Measurements from ENCODE around the gene CYP46A1.
A peak's percentile ranks its signal among the peaks of the same experiment; 100 is the strongest.
"Not testable (repeated sequence)": the region's sequence is repeated elsewhere in the genome, so short reads cannot be mapped to it uniquely, and the experiment has no call there.

The CYP46A1 gene

DNA sequence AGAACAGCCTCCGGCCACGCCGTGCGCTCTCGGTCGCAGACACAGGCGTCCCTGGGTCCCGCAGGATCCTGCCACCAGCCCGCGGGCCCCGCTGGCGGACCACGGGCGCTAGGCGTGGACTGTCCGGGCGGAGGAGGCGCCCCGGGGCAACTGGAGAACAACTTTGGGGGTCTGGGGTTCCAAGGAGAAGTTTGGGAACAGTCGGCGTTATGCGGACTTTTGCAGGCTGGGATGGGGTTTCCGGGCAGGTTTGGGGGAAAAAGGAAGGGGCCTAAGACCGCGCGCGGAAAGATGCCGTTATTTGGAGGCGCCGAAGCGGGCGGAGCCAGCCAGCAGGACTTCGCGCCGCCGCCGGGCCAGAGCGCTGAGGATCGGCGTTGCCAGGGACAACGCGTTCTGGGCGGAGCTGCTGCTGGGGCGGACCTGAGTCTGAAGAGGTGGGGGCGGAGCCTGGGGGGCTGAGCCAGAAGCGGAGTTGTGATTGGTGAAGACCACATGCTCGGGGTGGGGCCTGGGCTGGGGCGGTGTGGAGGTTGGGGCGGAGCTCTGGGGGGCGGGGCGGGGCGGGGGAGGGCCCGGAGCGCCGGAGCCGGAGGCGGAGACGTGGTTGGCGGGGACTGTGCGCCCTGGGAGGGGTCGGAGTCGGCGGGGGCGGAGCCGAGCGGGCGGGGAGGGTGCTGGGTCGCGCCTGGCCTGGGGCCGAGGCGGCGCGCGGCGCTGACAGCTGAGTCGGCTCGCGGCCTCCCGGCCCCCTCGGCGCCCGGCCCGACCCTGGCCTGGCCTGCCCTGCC lies at the start of gene CYP46A1:
CYP46A1 (plus strand) TSS at position 680 of the 791 bp plus-strand sequence. CDS start 120 bp downstream, outside the sequence.
- peak; percentile 98 to 99 for DNase-seq (ENCODE audit: extremely low read depth in 1 of 2, low read depth in 1 of 2)

- no peak for DNase-seq (ENCODE audit: extremely low read depth in 1 of 2, low read depth in 1 of 2)
These were observed 49.7 kb upstream of the CYP46A1 start for GRCh38 chr14:99634443-99634842.

DNA sequence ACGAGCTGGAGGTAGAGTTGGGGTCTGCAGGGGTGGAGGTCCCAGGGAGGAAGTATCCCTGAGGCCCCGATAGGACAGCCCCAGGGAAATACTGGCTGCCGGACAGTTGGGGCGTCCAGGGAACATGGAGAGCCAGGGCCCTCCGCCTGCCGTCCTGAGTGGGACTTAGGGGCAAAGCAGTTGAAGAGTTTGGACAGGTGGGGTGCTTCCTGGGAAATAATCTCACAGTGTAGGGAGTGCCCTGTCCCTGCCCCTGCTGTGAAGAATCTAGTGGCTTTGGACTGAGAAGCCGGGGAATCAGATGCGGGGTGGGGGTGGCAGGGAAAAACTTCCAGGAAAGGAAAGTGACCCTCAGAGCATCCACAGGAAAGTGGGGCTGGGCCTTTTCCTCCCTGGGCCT lies 49.0 kb upstream of the CYP46A1 start:
- DNase-seq (ENCODE audit: extremely low read depth in 1 of 2, low read depth in 1 of 2): no peak

DNA sequence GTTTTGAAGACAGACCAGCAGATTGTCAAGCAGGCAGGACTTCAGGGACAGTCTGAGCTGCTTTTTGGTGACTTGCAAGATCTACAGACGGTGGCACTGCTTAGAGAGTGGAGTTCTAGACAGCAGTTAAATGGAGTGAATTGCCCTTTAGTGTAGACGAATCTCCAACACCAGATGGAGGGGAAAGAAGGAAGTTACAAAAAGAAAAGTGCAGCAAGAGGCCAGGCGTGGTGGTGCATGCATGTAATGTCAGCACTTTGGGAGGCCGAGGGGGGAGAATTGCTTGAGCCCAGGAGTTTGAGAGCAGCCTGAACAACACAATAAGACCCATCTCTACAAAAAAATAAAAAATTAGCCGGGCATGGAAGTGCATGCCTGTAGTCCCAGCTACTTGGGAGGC lies 47.6 kb upstream of the CYP46A1 start:
- no peak for DNase-seq (ENCODE audit: extremely low read depth in 1 of 2, low read depth in 1 of 2)

DNA sequence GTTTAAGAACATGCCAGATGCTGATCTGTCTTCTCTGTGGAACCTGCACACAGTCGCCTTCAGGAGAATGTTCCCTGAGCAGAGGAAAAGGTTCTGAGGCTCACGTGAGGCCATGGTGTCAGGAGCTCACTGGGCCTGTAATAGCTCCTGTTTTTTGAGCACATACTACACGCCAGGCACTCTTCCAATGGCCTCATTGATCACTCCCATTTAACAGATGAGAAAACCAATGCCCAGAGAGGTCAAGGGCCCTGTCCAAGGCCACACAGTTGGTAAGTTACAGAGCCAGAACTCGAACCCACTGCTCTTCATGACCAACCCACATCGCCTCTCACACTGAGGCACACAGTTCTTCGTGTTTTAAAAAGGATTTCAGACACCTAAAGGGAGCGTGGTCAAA lies 46.5 kb upstream of the CYP46A1 start:
- DNase-seq (ENCODE audit: extremely low read depth in 1 of 2, low read depth in 1 of 2): no peak

- not testable (repeated sequence) for DNase-seq (ENCODE audit: extremely low read depth in 1 of 2, low read depth in 1 of 2)
These were observed 41.3 kb upstream of the CYP46A1 start for GRCh38 chr14:99642771-99643170.

GRCh38 chr14:99643343-99643742 lies 40.8 kb upstream of the CYP46A1 start:
- DNase-seq (ENCODE audit: extremely low read depth in 1 of 2, low read depth in 1 of 2): no peak

- DNase-seq (ENCODE audit: extremely low read depth in 1 of 2, low read depth in 1 of 2): no peak
These were observed 40.0 kb upstream of the CYP46A1 start for GRCh38 chr14:99644035-99644587.

DNA sequence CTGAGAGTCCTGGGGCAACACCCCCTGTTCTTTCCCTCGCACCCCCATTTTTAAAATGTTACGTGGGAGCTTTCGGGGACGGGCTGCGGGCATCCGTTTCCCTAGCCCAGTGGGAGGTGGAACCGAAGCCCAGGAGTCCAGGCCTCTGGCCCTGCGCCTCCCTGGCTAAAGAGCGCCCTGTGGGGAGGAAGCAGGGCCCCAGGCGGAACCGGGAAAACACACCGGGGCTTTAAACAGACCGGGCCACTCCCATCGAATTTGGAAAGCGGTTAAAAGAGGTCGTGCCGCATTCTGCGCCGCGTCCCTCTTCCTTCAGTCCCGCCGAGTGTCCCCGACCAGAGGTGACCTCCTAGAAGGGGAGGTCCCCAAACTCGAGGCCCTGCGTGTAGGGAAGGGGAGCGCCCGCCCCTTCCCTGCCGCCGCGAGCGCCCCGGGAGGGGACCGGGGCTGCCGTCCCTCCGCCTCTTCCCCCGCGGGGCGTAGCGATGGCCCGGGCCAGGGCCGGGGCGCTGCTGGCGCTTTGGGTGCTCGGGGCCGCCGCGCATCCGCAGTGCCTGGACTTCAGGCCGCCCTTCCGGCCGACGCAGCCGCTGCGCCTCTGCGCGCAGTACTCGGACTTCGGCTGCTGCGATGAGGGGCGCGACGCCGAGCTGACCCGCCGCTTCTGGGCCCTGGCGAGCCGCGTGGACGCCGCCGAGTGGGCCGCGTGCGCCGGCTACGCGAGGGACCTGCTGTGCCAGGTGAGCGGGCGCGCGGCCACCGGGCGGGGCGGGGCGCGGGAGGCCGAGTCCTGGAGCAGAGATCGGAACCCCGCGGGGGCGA lies 39.2 kb upstream of the CYP46A1 start, which contains the start of gene HHIPL1:
HHIPL1 (plus strand) TSS at position 407 of the 822 bp plus-strand sequence; CDS start at position 486, 79 bp downstream.
- no peak for DNase-seq (ENCODE audit: extremely low read depth in 1 of 2, low read depth in 1 of 2)

DNA sequence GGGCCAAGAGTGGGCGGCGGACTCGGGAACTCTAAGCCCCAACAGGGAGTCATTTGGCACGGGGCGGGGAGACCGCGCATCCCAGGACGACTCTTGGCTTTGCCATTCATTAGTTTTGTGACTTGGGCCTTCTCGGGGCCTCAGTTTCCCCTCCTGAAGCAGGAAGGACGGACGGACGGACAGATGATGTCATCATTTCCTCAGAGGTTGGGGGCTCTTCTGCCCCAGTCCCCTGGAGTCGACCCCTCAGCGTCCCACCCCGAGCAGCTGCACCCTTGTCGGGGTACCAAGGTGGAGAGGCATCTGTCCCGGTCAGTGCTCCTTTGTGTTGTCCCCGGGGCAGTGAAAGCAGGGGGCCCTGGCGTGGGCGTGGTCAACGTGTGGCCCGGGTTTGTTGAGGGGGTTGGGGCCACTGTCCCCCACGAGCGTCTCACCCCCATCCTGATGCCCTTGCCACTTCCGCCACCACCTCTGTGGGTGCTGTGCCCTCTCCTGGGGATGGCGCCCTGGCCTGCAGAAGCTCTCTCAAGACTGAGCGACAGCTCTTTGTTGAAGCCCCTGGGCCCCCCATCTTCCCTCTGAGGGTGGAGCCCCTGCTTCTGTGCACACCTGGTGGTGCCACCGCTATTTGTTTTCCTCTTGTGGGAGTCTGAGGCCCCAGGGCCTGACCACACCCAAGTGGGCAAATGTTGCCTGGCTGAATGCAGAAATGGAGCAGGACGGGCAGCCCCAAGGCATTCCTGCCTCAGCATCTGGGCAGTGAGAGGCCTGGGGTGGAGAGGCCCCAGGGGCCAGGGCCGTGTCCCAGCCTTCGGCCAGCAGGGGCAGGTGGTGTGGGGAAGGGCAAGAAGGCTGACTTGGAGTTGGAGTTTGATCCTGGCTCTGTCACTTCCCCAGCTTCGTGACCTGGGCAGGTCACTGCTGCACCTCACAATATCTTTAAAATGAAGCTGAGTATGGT lies 38.3 kb upstream of the CYP46A1 start:
- DNase-seq (ENCODE audit: extremely low read depth in 1 of 2, low read depth in 1 of 2): no peak

DNA sequence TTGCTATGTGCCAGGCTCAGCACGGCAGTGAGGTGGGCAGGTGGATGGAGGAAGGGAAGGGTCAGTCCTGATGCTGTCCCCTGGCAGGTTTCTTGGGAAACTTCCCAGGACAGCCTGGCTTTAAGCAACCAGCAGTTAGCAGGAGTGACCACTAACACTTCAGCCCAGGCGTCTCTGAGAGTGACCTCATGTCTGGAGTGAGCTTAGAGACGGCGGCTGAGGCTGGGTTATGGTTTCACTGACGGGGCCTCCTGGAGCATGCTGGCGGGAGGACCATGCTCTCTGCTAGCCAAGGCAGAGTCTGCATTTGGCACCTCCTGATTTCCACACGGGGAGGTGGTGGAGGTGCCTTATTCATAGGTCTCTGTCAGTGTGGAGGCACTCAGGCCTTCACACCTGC lies 36.7 kb upstream of the CYP46A1 start:
- DNase-seq (ENCODE audit: extremely low read depth in 1 of 2, low read depth in 1 of 2): no peak

DNA sequence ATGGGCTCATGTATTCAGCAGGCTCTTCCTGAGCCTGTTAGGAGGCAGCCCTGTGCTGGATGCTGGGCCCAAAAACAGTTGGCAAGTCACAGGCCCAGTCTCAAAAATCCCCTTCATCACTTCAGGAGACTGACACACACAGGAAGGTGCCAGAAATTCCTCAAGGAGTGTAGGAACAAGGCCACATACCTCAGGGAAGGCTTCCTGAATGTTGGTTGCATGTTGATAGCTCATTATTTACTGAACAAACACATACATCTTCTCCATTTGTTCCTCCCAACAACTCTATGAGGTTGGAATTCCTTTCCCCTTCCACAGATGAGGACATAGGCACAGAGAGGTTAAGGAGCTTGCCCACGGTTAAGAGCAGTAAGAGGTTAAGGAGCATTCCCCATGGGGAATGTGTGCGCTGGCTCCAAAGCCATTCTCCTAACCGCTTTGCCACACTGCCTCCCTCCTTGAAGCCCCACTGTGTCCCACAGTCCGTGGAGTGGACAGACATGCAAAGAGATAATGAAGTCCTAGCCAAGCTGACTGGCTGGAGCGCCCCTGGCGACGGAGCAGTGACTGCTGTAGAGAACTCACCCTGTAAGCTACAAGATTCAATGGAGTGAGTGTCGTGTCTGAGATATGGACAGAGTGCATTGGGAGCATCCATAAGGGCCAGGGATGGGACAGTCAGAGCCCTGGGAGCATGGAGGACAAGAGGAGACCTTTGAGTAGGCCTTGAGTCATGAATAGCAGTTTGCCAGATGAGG lies 35.9 kb upstream of the CYP46A1 start:
- no peak for DNase-seq (ENCODE audit: extremely low read depth in 1 of 2, low read depth in 1 of 2)

GRCh38 chr14:99649219-99649618 lies 34.9 kb upstream of the CYP46A1 start:
- no peak for DNase-seq (ENCODE audit: extremely low read depth in 1 of 2, low read depth in 1 of 2)

- DNase-seq (ENCODE audit: extremely low read depth in 1 of 2, low read depth in 1 of 2): no peak
These were observed 34.5 kb upstream of the CYP46A1 start for GRCh38 chr14:99649643-99650042.

DNA sequence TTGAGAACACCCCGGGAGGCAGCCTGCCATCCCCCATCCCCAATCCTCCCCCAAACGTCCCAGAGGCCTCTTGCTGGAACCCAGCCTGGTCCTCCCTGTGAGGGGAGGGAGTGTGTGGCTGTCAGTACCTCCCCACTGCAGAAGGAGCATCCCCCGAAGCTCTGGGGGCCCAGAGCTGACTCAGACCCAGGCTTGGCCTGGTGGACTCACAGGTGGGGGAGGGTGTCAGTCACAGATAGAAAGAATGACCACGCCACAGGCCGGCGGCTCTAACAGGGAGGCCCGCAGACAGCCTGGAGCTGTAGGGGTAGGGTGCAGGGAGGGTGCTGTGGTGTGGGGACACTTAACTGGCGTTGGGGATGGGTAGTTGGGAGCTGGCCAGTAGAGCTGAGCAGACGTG lies 33.9 kb upstream of the CYP46A1 start:
- no peak for DNase-seq (ENCODE audit: extremely low read depth in 1 of 2, low read depth in 1 of 2)

- no peak for DNase-seq (ENCODE audit: extremely low read depth in 1 of 2, low read depth in 1 of 2)
These were observed 31.9 kb upstream of the CYP46A1 start for GRCh38 chr14:99651953-99652746.

DNA sequence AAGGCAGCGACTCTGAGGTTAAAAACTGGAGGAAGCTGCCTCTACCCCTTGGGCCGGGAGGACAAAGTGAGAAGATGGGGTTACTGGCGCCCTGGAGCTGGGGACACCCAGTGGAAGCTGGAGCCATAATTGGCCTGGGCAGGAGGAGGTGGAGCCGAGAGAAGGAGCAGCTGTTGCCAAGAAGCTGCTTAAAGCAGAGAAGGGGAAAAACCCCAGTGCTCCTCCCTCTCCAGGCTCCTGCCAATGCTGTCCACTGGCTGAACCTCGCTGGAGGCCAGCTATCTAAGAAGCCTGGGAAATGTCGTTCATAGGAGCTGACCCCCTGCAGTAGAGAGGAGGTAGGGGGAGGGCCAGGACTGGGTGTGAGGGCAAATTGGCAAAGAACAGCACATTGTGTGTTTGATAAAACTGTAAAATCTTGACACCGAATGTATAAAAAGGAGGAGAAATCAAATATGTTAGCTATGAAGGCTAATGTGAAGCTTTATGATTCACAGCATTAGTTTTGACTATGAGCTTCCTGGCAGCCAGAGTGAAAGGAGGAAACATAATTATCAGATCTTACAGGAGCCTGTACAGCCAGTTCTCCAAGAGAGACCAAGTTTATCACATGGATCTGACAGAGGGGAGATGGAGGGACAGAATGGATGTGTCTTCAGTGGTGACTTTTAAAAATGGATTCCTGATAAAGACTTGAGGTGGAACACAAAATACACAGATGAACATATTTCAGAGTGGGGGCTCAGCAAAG lies 29.7 kb upstream of the CYP46A1 start:
- DNase-seq (ENCODE audit: extremely low read depth in 1 of 2, low read depth in 1 of 2): no peak

- no peak for DNase-seq (ENCODE audit: extremely low read depth in 1 of 2, low read depth in 1 of 2)
These were observed 28.6 kb upstream of the CYP46A1 start for GRCh38 chr14:99655521-99655920.
